VCaP (cell line): ENCODE results near the gene ARID1B.

Source experiments
- H3K27ac ChIP-seq: fragments of 450-650 bp; 2 replicates; pipeline ENCODE4 v1.5.1; 2017
- TF ChIP-seq, protein P1 (sequence below): fragments of 450-650 bp; conservative IDR thresholded peaks from 2 replicates; pipeline ENCODE4 v1.5.1; 2017; ENCODE audit warnings: mild to moderate bottlenecking, moderate library complexity

ARID1B gene

DNA sequence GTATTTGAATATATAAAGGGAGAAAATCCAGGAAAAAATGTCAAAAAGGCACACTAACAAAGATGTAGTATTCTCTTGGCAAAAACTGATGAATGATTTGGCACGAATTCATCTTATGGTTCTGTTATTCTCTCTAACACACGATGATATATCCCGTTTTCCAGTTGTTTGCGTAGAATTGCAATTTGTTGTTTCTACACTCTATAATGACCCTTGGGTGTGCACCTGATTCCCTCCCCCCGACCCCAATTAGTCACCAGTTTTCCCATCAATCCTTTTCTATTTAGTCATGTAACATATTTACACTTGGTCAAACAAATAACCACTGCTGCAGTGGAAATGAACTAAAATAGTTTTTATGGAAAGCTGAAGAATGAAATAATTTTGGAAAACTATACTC is 1.5 kb upstream of the ARID1B start:
- peak overlapping the region; percentile 99 for H3K27ac ChIP-seq
- TF ChIP-seq, protein P1, sequence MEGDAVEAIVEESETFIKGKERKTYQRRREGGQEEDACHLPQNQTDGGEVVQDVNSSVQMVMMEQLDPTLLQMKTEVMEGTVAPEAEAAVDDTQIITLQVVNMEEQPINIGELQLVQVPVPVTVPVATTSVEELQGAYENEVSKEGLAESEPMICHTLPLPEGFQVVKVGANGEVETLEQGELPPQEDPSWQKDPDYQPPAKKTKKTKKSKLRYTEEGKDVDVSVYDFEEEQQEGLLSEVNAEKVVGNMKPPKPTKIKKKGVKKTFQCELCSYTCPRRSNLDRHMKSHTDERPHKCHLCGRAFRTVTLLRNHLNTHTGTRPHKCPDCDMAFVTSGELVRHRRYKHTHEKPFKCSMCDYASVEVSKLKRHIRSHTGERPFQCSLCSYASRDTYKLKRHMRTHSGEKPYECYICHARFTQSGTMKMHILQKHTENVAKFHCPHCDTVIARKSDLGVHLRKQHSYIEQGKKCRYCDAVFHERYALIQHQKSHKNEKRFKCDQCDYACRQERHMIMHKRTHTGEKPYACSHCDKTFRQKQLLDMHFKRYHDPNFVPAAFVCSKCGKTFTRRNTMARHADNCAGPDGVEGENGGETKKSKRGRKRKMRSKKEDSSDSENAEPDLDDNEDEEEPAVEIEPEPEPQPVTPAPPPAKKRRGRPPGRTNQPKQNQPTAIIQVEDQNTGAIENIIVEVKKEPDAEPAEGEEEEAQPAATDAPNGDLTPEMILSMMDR: no peak

DNA sequence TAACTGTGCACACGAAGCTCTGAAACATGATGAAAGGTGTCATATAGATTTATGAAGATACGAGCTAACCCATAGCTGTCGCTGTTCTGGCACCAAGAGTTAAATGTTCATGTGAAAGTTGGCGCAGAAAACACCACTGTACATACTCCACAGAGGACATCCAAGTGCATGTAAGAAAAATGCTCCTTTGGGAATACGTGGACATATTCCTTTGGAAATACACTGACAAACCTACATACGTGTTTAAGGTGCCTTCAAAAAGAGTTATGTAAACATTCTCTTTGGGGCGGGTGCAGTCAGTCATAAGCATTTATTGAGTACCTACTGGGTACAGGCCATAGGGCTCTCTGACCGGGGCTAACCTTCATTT is 723 bp upstream of the ARID1B start:
- TF ChIP-seq, protein P1: 0 out of 2 replicates have a peak, but pooled peaks have one; percentile 19
- peak overlapping the region; percentile 99 for H3K27ac ChIP-seq

DNA sequence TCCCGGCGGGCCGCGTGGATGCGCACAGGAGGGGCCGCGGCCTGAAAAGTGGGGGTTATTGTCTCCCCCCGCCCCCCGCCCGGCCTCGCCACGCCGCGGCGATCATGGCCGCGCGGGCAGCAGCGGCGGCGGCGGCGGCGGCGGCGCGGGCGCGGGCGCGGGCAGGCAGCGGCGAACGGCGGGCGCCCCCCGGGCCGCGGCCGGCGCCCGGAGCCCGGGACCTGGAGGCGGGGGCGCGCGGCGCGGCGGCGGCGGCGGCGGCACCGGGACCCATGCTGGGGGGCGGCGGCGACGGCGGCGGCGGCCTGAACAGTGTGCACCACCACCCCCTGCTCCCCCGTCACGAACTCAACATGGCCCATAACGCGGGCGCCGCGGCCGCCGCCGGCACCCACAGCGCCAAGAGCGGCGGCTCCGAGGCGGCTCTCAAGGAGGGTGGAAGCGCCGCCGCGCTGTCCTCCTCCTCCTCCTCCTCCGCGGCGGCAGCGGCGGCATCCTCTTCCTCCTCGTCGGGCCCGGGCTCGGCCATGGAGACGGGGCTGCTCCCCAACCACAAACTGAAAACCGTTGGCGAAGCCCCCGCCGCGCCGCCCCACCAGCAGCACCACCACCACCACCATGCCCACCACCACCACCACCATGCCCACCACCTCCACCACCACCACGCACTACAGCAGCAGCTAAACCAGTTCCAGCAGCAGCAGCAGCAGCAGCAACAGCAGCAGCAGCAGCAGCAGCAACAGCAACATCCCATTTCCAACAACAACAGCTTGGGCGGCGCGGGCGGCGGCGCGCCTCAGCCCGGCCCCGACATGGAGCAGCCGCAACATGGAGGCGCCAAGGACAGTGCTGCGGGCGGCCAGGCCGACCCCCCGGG is 637 bp downstream of the ARID1B start:
- TF ChIP-seq, protein P1: no peak
- H3K27ac ChIP-seq: peak overlapping the region; percentile 99

DNA sequence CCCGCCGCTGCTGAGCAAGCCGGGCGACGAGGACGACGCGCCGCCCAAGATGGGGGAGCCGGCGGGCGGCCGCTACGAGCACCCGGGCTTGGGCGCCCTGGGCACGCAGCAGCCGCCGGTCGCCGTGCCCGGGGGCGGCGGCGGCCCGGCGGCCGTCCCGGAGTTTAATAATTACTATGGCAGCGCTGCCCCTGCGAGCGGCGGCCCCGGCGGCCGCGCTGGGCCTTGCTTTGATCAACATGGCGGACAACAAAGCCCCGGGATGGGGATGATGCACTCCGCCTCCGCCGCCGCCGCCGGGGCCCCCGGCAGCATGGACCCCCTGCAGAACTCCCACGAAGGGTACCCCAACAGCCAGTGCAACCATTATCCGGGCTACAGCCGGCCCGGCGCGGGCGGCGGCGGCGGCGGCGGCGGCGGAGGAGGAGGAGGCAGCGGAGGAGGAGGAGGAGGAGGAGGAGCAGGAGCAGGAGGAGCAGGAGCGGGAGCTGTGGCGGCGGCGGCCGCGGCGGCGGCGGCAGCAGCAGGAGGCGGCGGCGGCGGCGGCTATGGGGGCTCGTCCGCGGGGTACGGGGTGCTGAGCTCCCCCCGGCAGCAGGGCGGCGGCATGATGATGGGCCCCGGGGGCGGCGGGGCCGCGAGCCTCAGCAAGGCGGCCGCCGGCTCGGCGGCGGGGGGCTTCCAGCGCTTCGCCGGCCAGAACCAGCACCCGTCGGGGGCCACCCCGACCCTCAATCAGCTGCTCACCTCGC is 1.5 kb downstream of the ARID1B start:
- TF ChIP-seq, protein P1: no peak
- H3K27ac ChIP-seq: peak overlapping the region; percentile 99

DNA sequence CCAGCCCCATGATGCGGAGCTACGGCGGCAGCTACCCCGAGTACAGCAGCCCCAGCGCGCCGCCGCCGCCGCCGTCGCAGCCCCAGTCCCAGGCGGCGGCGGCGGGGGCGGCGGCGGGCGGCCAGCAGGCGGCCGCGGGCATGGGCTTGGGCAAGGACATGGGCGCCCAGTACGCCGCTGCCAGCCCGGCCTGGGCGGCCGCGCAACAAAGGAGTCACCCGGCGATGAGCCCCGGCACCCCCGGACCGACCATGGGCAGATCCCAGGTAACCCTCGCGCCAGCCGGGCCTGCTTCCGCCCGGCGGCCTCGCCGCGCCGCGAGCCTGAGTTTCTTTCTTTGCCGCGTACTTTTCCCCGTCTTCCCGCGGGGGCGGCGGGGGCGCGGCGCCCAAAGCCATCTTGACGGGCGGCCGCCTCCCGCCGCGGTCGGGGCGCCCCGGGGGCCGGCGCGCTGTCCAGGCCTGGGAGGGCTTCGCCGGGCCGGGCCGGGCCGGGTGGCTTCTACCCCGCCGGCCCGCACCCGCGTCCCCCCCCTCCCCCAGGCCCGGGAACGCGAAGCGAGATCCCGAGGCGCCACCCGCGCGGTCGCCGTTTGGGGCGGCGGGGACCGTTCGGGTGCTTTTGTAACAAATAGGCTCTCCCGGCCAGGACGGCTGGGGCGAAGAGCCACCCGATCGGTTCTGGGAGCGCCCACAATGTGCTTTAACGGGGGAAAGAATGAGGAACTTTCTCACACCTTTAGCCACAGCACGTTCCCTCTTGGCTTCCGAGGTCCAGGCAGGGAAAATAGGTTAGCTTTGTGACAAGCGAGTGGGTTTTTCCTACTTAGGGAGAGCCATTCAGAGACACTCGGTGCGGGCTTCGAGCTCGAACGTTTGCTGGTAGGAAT is 2.3 kb downstream of the ARID1B start:
- TF ChIP-seq, protein P1: peak; percentile 44
- peak overlapping the region; percentile 99 for H3K27ac ChIP-seq

DNA sequence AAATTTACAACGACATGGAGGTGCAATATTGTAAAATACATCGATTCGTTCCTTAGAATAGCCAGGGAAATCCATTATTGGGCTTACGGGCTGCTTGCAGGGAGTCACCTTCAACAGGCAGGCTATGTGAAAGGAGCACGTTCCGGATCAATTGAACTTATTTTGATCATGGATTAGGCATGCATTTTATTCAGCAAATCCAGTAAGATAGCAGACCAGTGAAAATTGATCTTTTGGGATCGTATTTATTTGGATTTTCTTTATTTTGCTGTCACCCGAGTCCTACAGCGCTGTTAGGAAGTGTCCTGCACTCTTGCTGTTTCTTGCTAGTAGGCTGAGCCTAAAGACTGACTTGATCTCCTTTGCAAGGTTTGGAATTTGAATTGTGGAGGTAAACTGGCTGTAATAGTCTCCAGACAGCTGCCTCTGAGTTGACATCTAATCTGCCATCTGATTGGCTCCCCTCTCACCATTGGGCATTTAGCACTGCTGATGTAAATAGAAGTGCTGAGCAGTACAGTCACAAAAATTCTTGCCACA is 3.0 kb downstream of the ARID1B start:
- H3K27ac ChIP-seq: peak overlapping the region; percentile 99
- TF ChIP-seq, protein P1: no peak
